ENCODE results near the gene SRGAP1.

DNA sequence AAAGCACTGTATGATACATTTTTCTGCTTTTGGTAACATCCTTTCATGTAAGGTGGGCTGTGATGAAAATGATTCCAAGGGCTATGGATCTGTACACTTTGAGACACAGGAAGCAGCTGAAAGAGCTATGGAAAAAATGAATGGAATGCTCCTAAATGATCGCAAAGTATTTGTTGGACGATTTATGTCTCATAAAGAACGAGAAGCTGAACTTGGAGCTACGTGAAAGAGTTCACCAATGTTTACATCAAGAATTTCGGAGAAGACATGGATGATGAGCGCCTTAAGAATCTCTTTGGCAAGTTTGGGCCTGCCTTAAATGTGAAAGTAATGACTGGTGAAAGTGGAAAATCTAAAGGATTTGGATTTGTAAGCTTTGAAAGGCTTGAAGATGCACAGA lies 22.1 kb upstream of the SRGAP1 start:
- TF ChIP-seq, protein P1, sequence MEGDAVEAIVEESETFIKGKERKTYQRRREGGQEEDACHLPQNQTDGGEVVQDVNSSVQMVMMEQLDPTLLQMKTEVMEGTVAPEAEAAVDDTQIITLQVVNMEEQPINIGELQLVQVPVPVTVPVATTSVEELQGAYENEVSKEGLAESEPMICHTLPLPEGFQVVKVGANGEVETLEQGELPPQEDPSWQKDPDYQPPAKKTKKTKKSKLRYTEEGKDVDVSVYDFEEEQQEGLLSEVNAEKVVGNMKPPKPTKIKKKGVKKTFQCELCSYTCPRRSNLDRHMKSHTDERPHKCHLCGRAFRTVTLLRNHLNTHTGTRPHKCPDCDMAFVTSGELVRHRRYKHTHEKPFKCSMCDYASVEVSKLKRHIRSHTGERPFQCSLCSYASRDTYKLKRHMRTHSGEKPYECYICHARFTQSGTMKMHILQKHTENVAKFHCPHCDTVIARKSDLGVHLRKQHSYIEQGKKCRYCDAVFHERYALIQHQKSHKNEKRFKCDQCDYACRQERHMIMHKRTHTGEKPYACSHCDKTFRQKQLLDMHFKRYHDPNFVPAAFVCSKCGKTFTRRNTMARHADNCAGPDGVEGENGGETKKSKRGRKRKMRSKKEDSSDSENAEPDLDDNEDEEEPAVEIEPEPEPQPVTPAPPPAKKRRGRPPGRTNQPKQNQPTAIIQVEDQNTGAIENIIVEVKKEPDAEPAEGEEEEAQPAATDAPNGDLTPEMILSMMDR (conservative IDR thresholded peaks at IDR 0.05) = no peak
- TF ChIP-seq ZFX (IDR thresholded peaks at IDR 0.05) = no peak

Measured in C4-2B (cell line).